Measurements from ENCODE around the gene NANOS3.

DNA sequence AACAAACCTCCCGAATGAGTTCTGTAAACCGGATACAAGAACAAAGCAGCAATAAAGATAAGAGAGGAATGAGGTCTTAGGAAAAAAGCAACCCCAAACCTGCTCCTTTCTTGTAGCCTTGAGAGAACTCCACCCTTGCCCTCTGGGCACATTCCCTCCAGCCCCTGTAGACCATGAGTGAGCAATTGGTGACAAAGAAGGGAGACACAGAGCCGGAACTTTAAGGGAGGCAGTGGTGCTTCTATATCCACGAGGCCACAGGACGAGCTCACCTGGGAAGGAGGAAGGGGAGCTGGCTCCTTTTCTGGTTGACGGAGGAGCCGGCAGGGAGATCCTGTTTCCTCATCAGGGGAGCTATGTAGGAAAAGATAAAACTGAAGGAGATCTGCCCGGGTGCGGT lies 15.9 kb downstream of the NANOS3 start:
- TF ChIP-seq GATA3 (IDR thresholded peaks at IDR 0.05; ENCODE audit: low read depth, low read length) (no peak), GATA2 (IDR thresholded peaks at IDR 0.05; ENCODE audit: low read depth, low read length) (no peak)
